SK-N-SH (cell line): ENCODE measurements around the gene ARF1.

Source experiments
- EP300 ChIP-seq, 2 experiments: IDR thresholded peaks; 2 replicates each; pipeline versions ENCODE4 v1.4.0 to v1.6.1; 2012; ENCODE audit warnings: borderline replicate concordance in 1 of 2, low read depth in 1 of 2, low read length in 1 of 2
- FOXJ3 ChIP-seq: sonication (generic); formaldehyde crosslinking; IDR thresholded peaks from 2 replicates; pipeline ENCODE4 v1.5.1; 2020; ENCODE audit warnings: mild to moderate bottlenecking, missing genetic modification reagents
- RAD21 ChIP-seq: IDR thresholded peaks from 2 replicates; pipeline ENCODE4 v1.6.1; 2012; ENCODE audit warnings: mild to moderate bottlenecking, low read length
- SMC3 ChIP-seq: IDR thresholded peaks from 2 replicates; pipeline ENCODE4 v1.6.1; 2012; ENCODE audit warnings: low read depth, low read length, improper control_type of control experiment
- TAF1 ChIP-seq: IDR thresholded peaks from 2 replicates; pipeline ENCODE4 v1.6.1; 2012; ENCODE audit warnings: low read depth, mild to moderate bottlenecking, low read length, moderate library complexity, borderline replicate concordance
- TCF12 ChIP-seq: IDR thresholded peaks from 2 replicates; pipeline ENCODE4 v1.4.0; 2012
- TF ChIP-seq, protein P1 (sequence below): IDR thresholded peaks from 2 replicates; pipeline ENCODE4 v1.4.0; 2012; ENCODE audit warnings: low read depth, borderline replicate concordance

DNA sequence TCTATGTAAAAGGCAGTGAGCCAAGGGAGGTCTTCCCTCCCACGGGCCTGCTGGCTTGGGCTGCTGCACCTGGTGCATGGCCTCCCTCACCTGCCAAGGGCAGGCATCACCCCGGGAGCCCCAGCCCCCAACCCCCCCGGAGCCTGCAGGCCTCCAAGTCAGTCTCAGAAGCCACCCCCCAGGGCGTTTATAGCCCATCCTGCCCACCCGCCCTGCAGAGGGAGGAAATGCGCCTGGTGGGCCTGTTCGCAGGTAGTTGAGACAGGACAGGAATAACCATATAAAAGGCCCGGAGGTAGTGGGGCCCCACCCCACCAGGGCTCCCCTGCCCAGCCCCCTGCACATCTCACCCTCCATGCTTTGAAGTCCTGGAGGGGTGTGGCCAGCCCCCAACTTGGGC lies 18.2 kb upstream of the ARF1 start:
- TF ChIP-seq TAF1 (no peak), SMC3 (no peak), EP300 (IDR thresholded peaks at IDR 0.05; ENCODE audit: borderline replicate concordance in 1 of 2, low read depth in 1 of 2, low read length in 1 of 2) (no peak), RAD21 (no peak), FOXJ3 (CRISPR knock-in tag) (no peak), TCF12 (no peak)
- TF ChIP-seq, protein P1, sequence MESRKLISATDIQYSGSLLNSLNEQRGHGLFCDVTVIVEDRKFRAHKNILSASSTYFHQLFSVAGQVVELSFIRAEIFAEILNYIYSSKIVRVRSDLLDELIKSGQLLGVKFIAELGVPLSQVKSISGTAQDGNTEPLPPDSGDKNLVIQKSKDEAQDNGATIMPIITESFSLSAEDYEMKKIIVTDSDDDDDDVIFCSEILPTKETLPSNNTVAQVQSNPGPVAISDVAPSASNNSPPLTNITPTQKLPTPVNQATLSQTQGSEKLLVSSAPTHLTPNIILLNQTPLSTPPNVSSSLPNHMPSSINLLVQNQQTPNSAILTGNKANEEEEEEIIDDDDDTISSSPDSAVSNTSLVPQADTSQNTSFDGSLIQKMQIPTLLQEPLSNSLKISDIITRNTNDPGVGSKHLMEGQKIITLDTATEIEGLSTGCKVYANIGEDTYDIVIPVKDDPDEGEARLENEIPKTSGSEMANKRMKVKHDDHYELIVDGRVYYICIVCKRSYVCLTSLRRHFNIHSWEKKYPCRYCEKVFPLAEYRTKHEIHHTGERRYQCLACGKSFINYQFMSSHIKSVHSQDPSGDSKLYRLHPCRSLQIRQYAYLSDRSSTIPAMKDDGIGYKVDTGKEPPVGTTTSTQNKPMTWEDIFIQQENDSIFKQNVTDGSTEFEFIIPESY = no peak
